GM10266 (cell line): ENCODE data around the gene PCDHGC3.

Source experiments
- DNase-seq: peaks from one replicate; pipeline ENCODE4 v3.0.0; 2012; ENCODE audit errors: extremely low spot score
- CTCF ChIP-seq: IDR thresholded peaks from 2 replicates; pipeline ENCODE4 v1.5.1; 2012; ENCODE audit warnings: mild to moderate bottlenecking, low read depth; ENCODE audit not compliant: control insufficient read depth, insufficient read depth; ENCODE audit errors: missing control alignments

PCDHGC3 gene

GRCh38 chr5:141439411-141440141 lies 36.2 kb upstream of the PCDHGC3 start:
- TF ChIP-seq CTCF, result no peak
- no peak for DNase-seq

GRCh38 chr5:141440341-141440740 lies 35.4 kb upstream of the PCDHGC3 start:
- DNase-seq, result no peak
- no peak for TF ChIP-seq CTCF

- TF ChIP-seq CTCF, result no peak
Measured at GRCh38 chr5:141441571-141442170, 34.1 kb upstream of the PCDHGC3 start.

GRCh38 chr5:141465351-141465750 lies 10.4 kb upstream of the PCDHGC3 start:
- TF ChIP-seq CTCF, result no peak
- no peak for DNase-seq

More at GRCh38 chr5:141441571-141442170, 34.1 kb upstream of the PCDHGC3 start:
- DNase-seq, result no peak

GRCh38 chr5:141476132-141476911 lies 556 bp downstream of the PCDHGC3 start:
- DNase-seq, result peak; percentile 19
- no peak for TF ChIP-seq CTCF

GRCh38 chr5:141477044-141477575 lies 1.3 kb downstream of the PCDHGC3 start:
- no peak for TF ChIP-seq CTCF

More at GRCh38 chr5:141477044-141477575, 1.3 kb downstream of the PCDHGC3 start:
- no peak for DNase-seq
